Keratinocyte (primary cell): ENCODE results near the gene ANKRD37.

Source experiments
- EZH2 ChIP-seq: IDR thresholded peaks from one replicate; pipeline ENCODE4 v1.6.1; 2012; ENCODE audit warnings: inconsistent platforms, mild to moderate bottlenecking, low read length, moderate library complexity
- TF ChIP-seq, protein P1 (sequence below), 3 experiments: IDR thresholded peaks in 1 of 3; conservative IDR thresholded peaks in 1 of 3; optimal IDR thresholded peaks in 1 of 3; 2 replicates in 2 of 3; 3 replicates in 1 of 3; pipeline versions ENCODE3 to v1.5.1; 2011; ENCODE audit warnings: low read length in 3 of 3, mild to moderate bottlenecking in 3 of 3, moderate library complexity in 2 of 3, control low read depth in 1 of 3, inconsistent platforms in 1 of 3; ENCODE audit not compliant: insufficient read depth in 2 of 3; ENCODE audit errors: extremely low read depth in 1 of 3

GRCh38 chr4:185378264-185378663, 18.4 kb upstream of the ANKRD37 start:
- TF ChIP-seq, protein P1, sequence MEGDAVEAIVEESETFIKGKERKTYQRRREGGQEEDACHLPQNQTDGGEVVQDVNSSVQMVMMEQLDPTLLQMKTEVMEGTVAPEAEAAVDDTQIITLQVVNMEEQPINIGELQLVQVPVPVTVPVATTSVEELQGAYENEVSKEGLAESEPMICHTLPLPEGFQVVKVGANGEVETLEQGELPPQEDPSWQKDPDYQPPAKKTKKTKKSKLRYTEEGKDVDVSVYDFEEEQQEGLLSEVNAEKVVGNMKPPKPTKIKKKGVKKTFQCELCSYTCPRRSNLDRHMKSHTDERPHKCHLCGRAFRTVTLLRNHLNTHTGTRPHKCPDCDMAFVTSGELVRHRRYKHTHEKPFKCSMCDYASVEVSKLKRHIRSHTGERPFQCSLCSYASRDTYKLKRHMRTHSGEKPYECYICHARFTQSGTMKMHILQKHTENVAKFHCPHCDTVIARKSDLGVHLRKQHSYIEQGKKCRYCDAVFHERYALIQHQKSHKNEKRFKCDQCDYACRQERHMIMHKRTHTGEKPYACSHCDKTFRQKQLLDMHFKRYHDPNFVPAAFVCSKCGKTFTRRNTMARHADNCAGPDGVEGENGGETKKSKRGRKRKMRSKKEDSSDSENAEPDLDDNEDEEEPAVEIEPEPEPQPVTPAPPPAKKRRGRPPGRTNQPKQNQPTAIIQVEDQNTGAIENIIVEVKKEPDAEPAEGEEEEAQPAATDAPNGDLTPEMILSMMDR (optimal IDR thresholded peaks at IDR 0.05 in 1 of 3, IDR thresholded peaks at IDR 0.05 in 1 of 3, conservative IDR thresholded peaks at IDR 0.05 in 1 of 3; ENCODE audit: extremely low read depth in 1 of 3, insufficient read depth in 2 of 3, low read length in 3 of 3), result no peak
- no peak for TF ChIP-seq EZH2
